ENCODE results near the gene CNGA3. TPM values are rescaled to one million over a fixed set of nuclear protein-coding genes. Genes with fewer than 3 reads are reported as not detected.

The CNGA3 gene
- total RNA-seq, 1 experiment from 2014 or later: not detected

GRCh38 chr2:98394595-98395153, 48.4 kb downstream of the CNGA3 start:
- Histone ChIP-seq H4K91ac (ENCODE audit: insufficient read length, low read depth, low read length) (no peak overlapping the region), H3K79me2 (ENCODE audit: insufficient read depth, low read length) (no peaks in the 10 kb centered on the region), H4K5ac (ENCODE audit: insufficient read length, low read depth, low read length) (no peak overlapping the region), H2BK5ac (ENCODE audit: insufficient read length, low read length) (no peak overlapping the region), H3K23ac (ENCODE audit: insufficient read length, low read depth, low read length) (no peak overlapping the region), H2AFZ (ENCODE audit: low read length) (no peak overlapping the region), H3K27ac (ENCODE audit: insufficient read length, low read depth, low read length) (no peak overlapping the region), H4K8ac (replicated peaks; ENCODE audit: insufficient read length, low read depth, low read length) (no peak overlapping the region), H3K23me2 (ENCODE audit: insufficient read length, low read depth, low read length, poor library complexity, severe bottlenecking) (no peaks in the 10 kb centered on the region), H3K9me3 (ENCODE audit: control insufficient read depth, low read depth, low read length) (no peaks in the 10 kb centered on the region), H3K4me1 (ENCODE audit: insufficient read depth, low read length) (no peaks in the 10 kb centered on the region), H3K9ac (ENCODE audit: extremely low read depth, insufficient read length, low read length) (no peak overlapping the region), H3K4me2 (ENCODE audit: insufficient read depth, insufficient read length, low read length) (peak overlapping the region; percentile 4), H3K14ac (ENCODE audit: insufficient read depth, low read length) (no peak overlapping the region), H3K79me1 (ENCODE audit: insufficient read depth, low read depth, low read length, poor library complexity, severe bottlenecking) (no peaks in the 10 kb centered on the region), H3K27me3 (ENCODE audit: insufficient read depth, low read length) (no peaks in the 10 kb centered on the region), H2BK20ac (ENCODE audit: low read depth, low read length, poor library complexity, severe bottlenecking) (no peak overlapping the region), H3K4ac (ENCODE audit: low read depth, low read length) (no peak overlapping the region), H3K18ac (ENCODE audit: insufficient read length, low read depth, low read length) (no peak overlapping the region), H2BK120ac (ENCODE audit: low read depth, low read length, poor library complexity, severe bottlenecking) (no peak overlapping the region), H2AK5ac (ENCODE audit: insufficient read length, low read length) (no peak overlapping the region), H4K20me1 (ENCODE audit: control insufficient read depth, insufficient read depth, insufficient read length) (no peaks in the 10 kb centered on the region), H2BK12ac (ENCODE audit: insufficient read length, low read depth, low read length) (no peak overlapping the region), H3K56ac (ENCODE audit: insufficient read length, low read depth, low read length) (no peak overlapping the region), H3T11ph (ENCODE audit: low read length) (no peak overlapping the region), H2BK15ac (ENCODE audit: low read depth, low read length) (no peak overlapping the region)
- H3K36me3 Mint-ChIP-seq (ENCODE audit: insufficient read depth in 1 of 3, low read depth in 3 of 3): no peaks in the 10 kb centered on the region; a peak in 2 of 7 replicates
- H3K4me3 Mint-ChIP-seq: no peak overlapping the region
- TF ChIP-seq, protein P1, sequence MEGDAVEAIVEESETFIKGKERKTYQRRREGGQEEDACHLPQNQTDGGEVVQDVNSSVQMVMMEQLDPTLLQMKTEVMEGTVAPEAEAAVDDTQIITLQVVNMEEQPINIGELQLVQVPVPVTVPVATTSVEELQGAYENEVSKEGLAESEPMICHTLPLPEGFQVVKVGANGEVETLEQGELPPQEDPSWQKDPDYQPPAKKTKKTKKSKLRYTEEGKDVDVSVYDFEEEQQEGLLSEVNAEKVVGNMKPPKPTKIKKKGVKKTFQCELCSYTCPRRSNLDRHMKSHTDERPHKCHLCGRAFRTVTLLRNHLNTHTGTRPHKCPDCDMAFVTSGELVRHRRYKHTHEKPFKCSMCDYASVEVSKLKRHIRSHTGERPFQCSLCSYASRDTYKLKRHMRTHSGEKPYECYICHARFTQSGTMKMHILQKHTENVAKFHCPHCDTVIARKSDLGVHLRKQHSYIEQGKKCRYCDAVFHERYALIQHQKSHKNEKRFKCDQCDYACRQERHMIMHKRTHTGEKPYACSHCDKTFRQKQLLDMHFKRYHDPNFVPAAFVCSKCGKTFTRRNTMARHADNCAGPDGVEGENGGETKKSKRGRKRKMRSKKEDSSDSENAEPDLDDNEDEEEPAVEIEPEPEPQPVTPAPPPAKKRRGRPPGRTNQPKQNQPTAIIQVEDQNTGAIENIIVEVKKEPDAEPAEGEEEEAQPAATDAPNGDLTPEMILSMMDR (conservative IDR thresholded peaks at IDR 0.05): no peak
- peak overlapping the region in 2 of 3 experiments; percentile 23 to 89; a peak in 3 of 7 replicates for H3K27ac Mint-ChIP-seq
- H3K4me1 Mint-ChIP-seq: peaks cover 11 to 14% of the 10 kb centered on the region in 2 experiments
- H3K27me3 Mint-ChIP-seq (ENCODE audit: low read depth): peaks cover 10% of the 10 kb centered on the region
- peaks cover 1 to 6% of the 10 kb centered on the region in 2 experiments; a peak in 3 of 5 replicates for H3K9me3 Mint-ChIP-seq
- no peak for DNase-seq
- no CpG with 5 or more reads among the region's 3 CpGs for WGBS (ENCODE audit: extremely low coverage, insufficient read length, low lambda C conversion rate)
